ENCODE results near the gene UBE2L5. TPM values are rescaled to one million over a fixed set of nuclear protein-coding genes. Genes with fewer than 3 reads are reported as not detected.
A peak's percentile ranks its signal among the peaks of the same experiment; 100 is the strongest.

The UBE2L5 gene
- total and polyA plus RNA-seq, 2 donors (not counting 1 experiment from before 2014, with no cell fraction given) = 0.20 TPM; not detected in 1

DNA sequence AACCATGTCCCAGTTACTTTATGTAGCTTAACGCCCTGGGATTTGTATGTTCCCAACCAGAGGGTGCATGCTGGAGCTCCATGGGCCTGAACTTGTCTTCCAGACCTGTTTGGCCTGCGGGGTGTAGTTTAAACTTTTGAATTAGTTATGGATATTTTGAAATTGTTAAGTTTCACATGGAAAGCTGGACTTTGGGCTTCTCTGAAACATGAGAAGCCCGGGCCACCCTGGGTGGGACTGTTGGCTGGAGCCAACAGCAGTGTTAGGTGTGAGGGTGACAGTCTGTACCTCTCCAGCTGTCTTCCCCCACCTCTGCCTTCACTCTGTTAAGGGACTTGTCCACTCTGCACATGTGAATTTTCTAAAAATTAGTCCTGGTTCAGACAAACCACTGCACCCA, 1.6 kb downstream of the UBE2L5 start:
- H3K9ac ChIP-seq (ENCODE audit: insufficient read depth, low read length) = no peak overlapping the region
- no peaks in the 10 kb centered on the region for H3K36me3 ChIP-seq (ENCODE audit: control insufficient read depth, insufficient read depth, low read length)
- TF ChIP-seq CTCF (conservative IDR thresholded peaks at IDR 0.05 in 1 of 2, IDR thresholded peaks at IDR 0.05 in 1 of 2; ENCODE audit: low read depth in 1 of 2, low read length in 2 of 2) (no peak), EZH2 (IDR thresholded peaks at IDR 0.05; ENCODE audit: low read length, missing control alignments) (no peak)
- peaks cover 5% of the 10 kb centered on the region for H3K4me1 ChIP-seq (ENCODE audit: control insufficient read depth, extremely low read depth, insufficient read depth, low read length)
- no peaks in the 10 kb centered on the region for H3K9me3 ChIP-seq (ENCODE audit: control insufficient read depth, insufficient read depth, low read depth, low read length)
- no peaks in the 10 kb centered on the region for H4K20me1 ChIP-seq (ENCODE audit: control insufficient read depth, extremely low read depth, insufficient read depth, low read length)
- H3K27me3 ChIP-seq (ENCODE audit: control insufficient read depth, insufficient read depth, low read length) = no peaks in the 10 kb centered on the region
- H3K27ac ChIP-seq (ENCODE audit: insufficient read depth, low read length) = no peak overlapping the region
- no peak overlapping the region for H3K4me2 ChIP-seq (ENCODE audit: extremely low read depth, insufficient read depth, low read length)
- no peak overlapping the region for H3K4me3 ChIP-seq (replicated peaks in 1 of 4; ENCODE audit: control extremely low read depth in 1 of 4, insufficient read depth in 1 of 4, low read depth in 3 of 4, low read length in 4 of 4)
- no peak overlapping the region for H2AFZ ChIP-seq (ENCODE audit: low read length)
- no peaks in the 10 kb centered on the region for H3K79me2 ChIP-seq (ENCODE audit: control insufficient read depth, insufficient read depth, low read length)
- DNase-seq (ENCODE audit: low read depth in 2 of 2) = no peak

- Histone ChIP-seq H2AFZ (ENCODE audit: low read length) (no peak overlapping the region), H3K4me1 (ENCODE audit: control insufficient read depth, extremely low read depth, insufficient read depth, low read length) (peaks cover 13% of the 10 kb centered on the region), H3K9ac (ENCODE audit: insufficient read depth, low read length) (no peak overlapping the region), H3K36me3 (ENCODE audit: control insufficient read depth, insufficient read depth, low read length) (no peaks in the 10 kb centered on the region), H3K4me2 (ENCODE audit: extremely low read depth, insufficient read depth, low read length) (no peak overlapping the region), H3K27me3 (ENCODE audit: control insufficient read depth, insufficient read depth, low read length) (no peaks in the 10 kb centered on the region), H3K4me3 (replicated peaks in 1 of 4; ENCODE audit: control extremely low read depth in 1 of 4, insufficient read depth in 1 of 4, low read depth in 3 of 4, low read length in 4 of 4) (no peak overlapping the region), H3K9me3 (ENCODE audit: control insufficient read depth, insufficient read depth, low read depth, low read length) (no peaks in the 10 kb centered on the region), H3K27ac (ENCODE audit: insufficient read depth, low read length) (no peak overlapping the region), H3K79me2 (ENCODE audit: control insufficient read depth, insufficient read depth, low read length) (no peaks in the 10 kb centered on the region), H4K20me1 (ENCODE audit: control insufficient read depth, extremely low read depth, insufficient read depth, low read length) (no peaks in the 10 kb centered on the region)
- DNase-seq (ENCODE audit: low read depth in 2 of 2) = no peak
- no peak for TF ChIP-seq EZH2 (IDR thresholded peaks at IDR 0.05; ENCODE audit: low read length, missing control alignments)
- no peak for TF ChIP-seq CTCF (conservative IDR thresholded peaks at IDR 0.05 in 1 of 2, IDR thresholded peaks at IDR 0.05 in 1 of 2; ENCODE audit: low read depth in 1 of 2, low read length in 2 of 2)
Observed at GRCh38 chr13:30429235-30429634, 6.9 kb downstream of the UBE2L5 start.

DNA sequence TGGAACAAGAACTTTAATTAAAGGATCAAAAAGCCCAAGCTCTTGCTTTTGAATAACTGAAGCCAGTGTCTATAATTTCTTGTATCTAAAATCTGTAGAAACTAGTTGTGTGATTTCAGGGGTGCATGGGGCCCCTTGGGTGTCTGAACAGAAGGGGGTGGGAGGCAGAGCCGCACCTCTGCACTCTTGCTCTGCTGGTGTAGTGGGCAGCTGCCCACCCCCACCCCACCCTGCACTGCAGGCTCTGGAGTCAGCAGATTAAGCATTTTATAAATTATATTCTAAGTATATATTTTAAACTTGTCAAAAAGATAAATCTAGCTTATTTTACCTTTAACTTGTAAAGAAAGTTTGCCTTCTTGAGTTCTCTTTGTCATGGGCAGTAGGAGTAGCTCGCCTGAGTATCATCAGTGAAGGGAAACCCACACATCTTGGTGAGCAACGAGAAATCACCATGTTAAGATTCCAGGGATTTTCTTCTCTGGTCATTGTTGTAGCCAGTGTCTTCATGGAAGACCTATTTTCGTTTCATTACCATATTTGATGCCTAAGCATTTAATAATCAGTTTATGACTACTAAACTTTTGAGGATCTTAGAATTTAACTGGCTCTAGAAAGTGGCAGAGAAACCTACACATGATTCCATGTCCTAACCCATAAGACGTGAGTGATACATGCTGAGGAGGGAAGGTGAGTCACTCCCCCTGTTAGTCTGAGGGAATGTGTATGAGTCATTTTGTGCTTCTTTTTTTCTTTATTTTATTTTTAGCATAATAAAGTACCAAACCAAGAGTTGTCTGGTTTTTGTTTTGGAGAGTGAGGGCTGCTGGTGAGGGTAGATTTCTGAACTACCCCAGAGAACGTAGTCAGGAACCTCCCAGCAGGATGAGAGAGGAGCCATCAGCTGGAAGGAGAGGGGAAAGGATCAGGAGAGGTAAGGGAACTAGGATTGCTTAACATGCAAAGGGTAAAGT, 7.7 kb downstream of the UBE2L5 start:
- no peak overlapping the region for H3K4me3 ChIP-seq (replicated peaks in 1 of 4; ENCODE audit: control extremely low read depth in 1 of 4, insufficient read depth in 1 of 4, low read depth in 3 of 4, low read length in 4 of 4)
- peak; percentile 86 to 95 for DNase-seq (ENCODE audit: low read depth in 2 of 2)
- H3K27me3 ChIP-seq (ENCODE audit: control insufficient read depth, insufficient read depth, low read length) = no peaks in the 10 kb centered on the region
- peaks cover 13% of the 10 kb centered on the region for H3K4me1 ChIP-seq (ENCODE audit: control insufficient read depth, extremely low read depth, insufficient read depth, low read length)
- TF ChIP-seq CTCF (conservative IDR thresholded peaks at IDR 0.05 in 1 of 2, IDR thresholded peaks at IDR 0.05 in 1 of 2; ENCODE audit: low read depth in 1 of 2, low read length in 2 of 2) (no peak), EZH2 (IDR thresholded peaks at IDR 0.05; ENCODE audit: low read length, missing control alignments) (no peak)
- H3K9ac ChIP-seq (ENCODE audit: insufficient read depth, low read length) = no peak overlapping the region
- H3K79me2 ChIP-seq (ENCODE audit: control insufficient read depth, insufficient read depth, low read length) = no peaks in the 10 kb centered on the region
- no peaks in the 10 kb centered on the region for H3K9me3 ChIP-seq (ENCODE audit: control insufficient read depth, insufficient read depth, low read depth, low read length)
- no peaks in the 10 kb centered on the region for H3K36me3 ChIP-seq (ENCODE audit: control insufficient read depth, insufficient read depth, low read length)
- peak overlapping the region; percentile 82 for H3K4me2 ChIP-seq (ENCODE audit: extremely low read depth, insufficient read depth, low read length)
- H4K20me1 ChIP-seq (ENCODE audit: control insufficient read depth, extremely low read depth, insufficient read depth, low read length) = no peaks in the 10 kb centered on the region
- H2AFZ ChIP-seq (ENCODE audit: low read length) = peak overlapping the region; percentile 71
- H3K27ac ChIP-seq (ENCODE audit: insufficient read depth, low read length) = peak overlapping the region; percentile 56
